RWPE1 (cell line): ENCODE results near the gene TTC39A.

ENCODE experiments used
- CTCF ChIA-PET: fragments of 350-600 bp; sonication (Branson Sonifier 250); formaldehyde crosslinking; extraction: SDS; loops from one replicate; lab custom pipeline; 2021; lab: Yijun Ruan, JAX
- POLR2A ChIA-PET: fragments of 400-600 bp; formaldehyde crosslinking; extraction: SDS; loops from one replicate; lab custom pipeline; 2020; ENCODE audit warnings: antibody characterized with exemption; ENCODE audit not compliant: low non-redundant PET; lab: Yijun Ruan, JAX
- DNase-seq: peaks from one replicate; pipeline ENCODE4 v3.0.0; 2012; ENCODE audit warnings: low spot score
- H3K27ac ChIP-seq: fragments of 450-650 bp; 2 replicates; pipeline ENCODE4 v1.5.1; 2017
- TF ChIP-seq, protein P1 (sequence below): fragments of 450-650 bp; conservative IDR thresholded peaks from 2 replicates; pipeline ENCODE4 v1.5.1; 2017; ENCODE audit warnings: low read depth, mild to moderate bottlenecking

The TTC39A gene

DNA sequence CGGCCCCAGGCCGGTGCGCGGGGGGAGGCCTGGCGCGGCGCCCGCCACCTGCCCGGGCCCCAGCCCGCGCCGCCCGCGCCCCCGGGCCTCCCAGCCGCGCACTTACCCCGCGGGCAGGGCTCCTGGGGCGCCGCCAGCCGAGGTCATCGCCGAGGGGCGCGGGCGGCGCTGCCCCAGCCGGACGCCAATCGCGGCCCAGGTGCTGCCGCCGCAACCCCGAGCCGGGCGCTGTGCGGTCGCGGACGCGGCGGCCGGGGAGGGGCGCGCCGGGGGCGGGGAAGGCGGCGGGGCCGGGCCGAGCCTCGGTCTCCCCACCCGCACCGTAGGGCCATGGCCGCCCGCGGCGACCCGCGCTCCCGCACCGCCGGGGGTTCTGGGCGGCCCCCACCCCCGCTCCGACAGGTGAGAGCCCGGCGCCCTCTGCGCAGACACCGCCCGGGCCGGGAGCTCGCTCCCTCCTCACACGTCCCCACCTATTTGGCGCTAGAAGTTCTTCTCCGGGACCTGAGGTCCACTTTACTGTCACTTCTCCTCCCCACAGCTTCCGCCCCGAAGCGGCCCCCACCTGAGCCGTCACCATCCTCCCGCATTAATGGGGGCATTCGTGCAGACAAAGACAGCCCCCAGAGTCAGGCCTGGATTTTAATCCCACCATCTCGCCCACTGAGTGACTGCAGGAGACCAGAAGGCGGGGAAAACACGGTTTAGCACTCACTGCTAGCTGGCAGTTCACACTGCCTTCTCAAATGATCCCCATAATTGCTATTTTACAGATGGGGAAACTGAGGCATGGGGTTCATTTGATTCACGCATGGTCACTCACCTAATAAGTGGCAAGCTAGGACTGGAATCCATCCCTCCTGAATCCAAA lies at the start of gene TTC39A:
TTC39A (minus strand) TSS at position 232 of the 871 bp plus-strand sequence; CDS start at position 147, 85 bp downstream.
- CTCF ChIA-PET = interaction anchor here (0.6 kb wide), 3 partner anchors 214 to 409 kb away, joined by 3 to 4 read pairs (median 3); no protein-coding TSS in a partner anchor
- no peak within 1 kb of the TSS for H3K27ac ChIP-seq
- POLR2A ChIA-PET = no interaction called here
- TF ChIP-seq, protein P1, sequence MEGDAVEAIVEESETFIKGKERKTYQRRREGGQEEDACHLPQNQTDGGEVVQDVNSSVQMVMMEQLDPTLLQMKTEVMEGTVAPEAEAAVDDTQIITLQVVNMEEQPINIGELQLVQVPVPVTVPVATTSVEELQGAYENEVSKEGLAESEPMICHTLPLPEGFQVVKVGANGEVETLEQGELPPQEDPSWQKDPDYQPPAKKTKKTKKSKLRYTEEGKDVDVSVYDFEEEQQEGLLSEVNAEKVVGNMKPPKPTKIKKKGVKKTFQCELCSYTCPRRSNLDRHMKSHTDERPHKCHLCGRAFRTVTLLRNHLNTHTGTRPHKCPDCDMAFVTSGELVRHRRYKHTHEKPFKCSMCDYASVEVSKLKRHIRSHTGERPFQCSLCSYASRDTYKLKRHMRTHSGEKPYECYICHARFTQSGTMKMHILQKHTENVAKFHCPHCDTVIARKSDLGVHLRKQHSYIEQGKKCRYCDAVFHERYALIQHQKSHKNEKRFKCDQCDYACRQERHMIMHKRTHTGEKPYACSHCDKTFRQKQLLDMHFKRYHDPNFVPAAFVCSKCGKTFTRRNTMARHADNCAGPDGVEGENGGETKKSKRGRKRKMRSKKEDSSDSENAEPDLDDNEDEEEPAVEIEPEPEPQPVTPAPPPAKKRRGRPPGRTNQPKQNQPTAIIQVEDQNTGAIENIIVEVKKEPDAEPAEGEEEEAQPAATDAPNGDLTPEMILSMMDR = no peak
- no peak for DNase-seq

DNA sequence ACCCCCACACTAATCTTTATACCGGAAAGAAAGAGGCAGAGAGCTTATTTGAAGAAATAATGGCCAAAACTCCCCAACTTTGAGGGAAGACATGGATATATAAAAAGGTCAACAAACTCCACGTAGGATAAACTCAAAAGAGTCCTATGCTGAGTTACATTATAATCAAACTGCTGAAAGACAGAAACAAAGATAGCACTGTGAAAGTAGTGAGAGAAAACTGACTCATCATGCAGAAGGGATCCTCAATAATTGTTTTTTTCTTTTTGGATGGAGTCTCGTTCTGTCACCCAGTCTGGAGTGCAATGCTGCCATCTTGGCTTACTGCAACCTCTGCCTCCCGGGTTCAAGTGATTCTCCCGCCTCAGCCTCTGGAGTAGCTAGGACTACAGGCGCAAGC lies 48.5 kb upstream of the TTC39A start:
- no peak overlapping the region for H3K27ac ChIP-seq
- ChIA-PET CTCF (interaction anchor here (0.7 kb wide), 1 partner anchor 36 kb away, joined by 3 read pairs; no protein-coding TSS in a partner anchor), POLR2A (no interaction called here)
- TF ChIP-seq, protein P1 = no peak
- no peak for DNase-seq

DNA sequence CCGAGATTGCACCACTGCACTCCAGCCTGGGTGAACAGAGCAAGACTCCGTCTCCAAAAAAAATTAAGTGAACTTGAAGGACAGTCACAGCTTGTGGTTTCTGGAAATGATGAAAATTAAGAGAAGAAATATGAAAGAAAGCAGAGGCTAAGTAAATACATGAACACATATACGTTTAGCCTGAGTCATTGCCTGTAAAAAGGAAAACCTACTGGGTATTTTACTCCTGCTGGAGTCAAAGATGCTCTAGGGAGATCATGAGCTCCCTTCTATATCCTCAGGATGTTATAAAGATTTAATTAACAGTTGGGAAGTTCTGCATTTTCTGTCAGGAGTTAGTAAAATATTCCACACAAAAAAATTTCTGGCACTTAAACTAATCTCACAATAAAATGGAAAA lies 43.5 kb upstream of the TTC39A start:
- CTCF ChIA-PET = interaction anchor here (0.6 to 0.7 kb wide), 3 partner anchors 45 to 405 kb away, joined by 3 read pairs; no protein-coding TSS in a partner anchor
- no peak for DNase-seq
- TF ChIP-seq, protein P1 = no peak
- POLR2A ChIA-PET = no interaction called here
- H3K27ac ChIP-seq = no peak overlapping the region

DNA sequence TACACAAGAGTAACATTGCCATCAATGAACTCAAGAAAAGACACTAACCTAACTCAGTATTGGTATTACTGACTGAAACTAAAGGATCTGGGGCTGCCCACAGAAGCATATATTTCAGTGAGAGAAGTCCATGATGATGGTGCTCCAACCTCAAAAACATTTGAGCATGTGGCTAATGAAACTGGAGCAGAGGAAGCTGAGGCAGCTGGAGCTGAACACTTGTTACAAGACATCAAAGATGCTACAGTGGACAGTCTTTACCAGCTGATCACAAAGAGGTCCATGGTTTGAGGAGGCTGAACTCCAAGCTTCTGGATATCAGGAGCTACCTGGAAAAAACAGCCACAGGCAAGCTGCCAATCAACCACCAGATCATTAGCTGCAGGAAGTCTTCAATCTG lies 42.2 kb upstream of the TTC39A start:
- CTCF ChIA-PET = interaction anchor here (0.6 kb wide), 1 partner anchor 918 kb away, joined by 3 read pairs; no protein-coding TSS in a partner anchor
- no peak for DNase-seq
- TF ChIP-seq, protein P1 = no peak
- no peak overlapping the region for H3K27ac ChIP-seq
- POLR2A ChIA-PET = no interaction called here

DNA sequence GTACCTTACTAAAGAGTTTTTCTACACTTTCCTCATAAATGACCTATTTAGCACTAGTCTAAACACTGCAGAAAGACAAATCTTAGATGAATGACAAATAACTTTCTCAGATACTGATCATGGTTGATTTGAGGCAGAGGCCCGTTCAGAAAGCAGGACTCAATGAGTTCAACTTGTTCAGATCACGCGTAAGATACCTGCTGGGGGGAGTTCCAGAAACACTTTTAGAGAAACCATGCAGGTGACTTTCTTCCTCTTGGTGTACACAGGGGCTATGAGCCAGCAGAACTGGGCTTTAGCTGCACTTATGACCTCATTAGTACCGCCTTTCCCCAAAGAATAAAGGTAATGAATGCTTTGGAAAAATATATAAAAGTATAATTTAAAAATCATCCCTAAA lies 38.8 kb upstream of the TTC39A start:
- ChIA-PET CTCF (interaction anchor here (0.6 kb wide), 1 partner anchor 40 kb away, joined by 6 read pairs; no protein-coding TSS in a partner anchor), POLR2A (no interaction called here)
- TF ChIP-seq, protein P1 = no peak
- H3K27ac ChIP-seq = no peak overlapping the region
- DNase-seq = no peak

DNA sequence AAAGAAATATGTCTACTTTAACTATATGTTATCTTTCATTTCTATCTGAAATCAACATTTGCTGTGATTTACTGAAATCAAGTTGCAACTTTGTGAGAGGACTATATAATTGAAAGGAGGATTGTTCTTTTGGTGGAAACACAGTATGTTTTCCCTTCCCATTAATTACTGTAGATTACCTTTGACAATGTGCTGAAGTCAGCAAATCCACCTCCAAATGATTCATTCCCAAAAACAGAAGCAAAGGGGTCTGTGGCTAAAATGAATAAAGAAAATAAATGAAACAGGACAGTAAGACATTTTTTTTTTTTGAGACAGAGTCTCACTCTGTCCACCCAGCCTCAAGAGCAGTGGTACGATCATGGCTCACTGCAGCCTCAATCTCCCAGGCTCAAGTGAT lies 35.4 kb upstream of the TTC39A start:
- ChIA-PET POLR2A (no interaction called here), CTCF (interaction anchor here (0.6 kb wide), 1 partner anchor 231 kb away, joined by 6 read pairs; no protein-coding TSS in a partner anchor)
- TF ChIP-seq, protein P1 = no peak
- no peak for DNase-seq
- H3K27ac ChIP-seq = no peak overlapping the region
